ENCODE data around the gene RSL24D1.

The RSL24D1 gene

DNA sequence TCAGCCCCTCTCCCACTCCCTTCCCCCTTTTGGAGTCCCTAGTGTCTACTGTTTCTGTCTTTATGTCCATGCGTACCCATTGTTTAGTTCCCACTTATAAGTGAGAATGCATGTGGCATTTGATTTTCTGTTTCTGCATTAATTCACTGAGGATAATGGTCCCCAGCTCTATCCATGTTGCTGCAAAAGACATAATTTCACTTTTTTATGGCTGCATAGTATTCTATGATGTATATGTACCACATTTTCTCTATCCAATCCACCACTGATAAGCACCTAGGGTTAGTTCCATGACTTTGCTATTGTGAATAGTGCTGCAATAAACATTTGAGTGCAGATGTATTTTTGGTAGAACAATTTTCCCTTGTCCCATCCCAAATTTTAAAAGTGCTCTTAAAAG, 34.2 kb upstream of the RSL24D1 start:
- Histone ChIP-seq H4K12ac (ENCODE audit: low read depth, low read length) (no peak overlapping the region), H2BK120ac (ENCODE audit: insufficient read depth, low read length, poor library complexity) (no peak overlapping the region), H3K36me3 (ENCODE audit: control insufficient read depth in 1 of 2, insufficient read depth in 2 of 2, low read length in 2 of 2) (no peaks in the 10 kb centered on the region), H3K79me2 (ENCODE audit: control insufficient read depth, insufficient read depth, low read length, poor library complexity) (no peaks in the 10 kb centered on the region), H3K9me3 (ENCODE audit: insufficient read depth, low read depth, low read length) (no peaks in the 10 kb centered on the region), H3K23ac (ENCODE audit: low read length) (no peak overlapping the region), H3K4me2 (ENCODE audit: low read length) (no peak overlapping the region), H4K8ac (ENCODE audit: low read depth, low read length) (no peak overlapping the region), H3K4me1 (ENCODE audit: control insufficient read depth in 1 of 2, insufficient read depth in 2 of 2, low read length in 2 of 2) (no peaks in the 10 kb centered on the region), H3K4me3 (ENCODE audit: low read depth, low read length) (no peak overlapping the region), H2BK12ac (ENCODE audit: low read length) (no peak overlapping the region), H3K9ac (ENCODE audit: low read length) (no peak overlapping the region), H3K4ac (ENCODE audit: low read depth, low read length) (no peak overlapping the region), H2AK5ac (ENCODE audit: low read length) (no peak overlapping the region), H3K18ac (ENCODE audit: low read length) (no peak overlapping the region), H3K27ac (ENCODE audit: low read depth, low read length) (no peak overlapping the region), H2BK5ac (ENCODE audit: low read depth, low read length, poor library complexity) (no peak overlapping the region), H3K27me3 (ENCODE audit: insufficient read depth, low read length) (no peaks in the 10 kb centered on the region), H4K91ac (ENCODE audit: low read depth, low read length) (no peak overlapping the region), H3K14ac (ENCODE audit: low read length) (no peak overlapping the region), H2AFZ (ENCODE audit: insufficient read depth, low read length, poor library complexity) (no peak overlapping the region), H3K79me1 (ENCODE audit: low read length) (no peaks in the 10 kb centered on the region)
- no peak for DNase-seq
- no CpG with 5 or more reads among the region's 1 CpG for WGBS (ENCODE audit: extremely low coverage, insufficient coverage, insufficient read length)

DNA sequence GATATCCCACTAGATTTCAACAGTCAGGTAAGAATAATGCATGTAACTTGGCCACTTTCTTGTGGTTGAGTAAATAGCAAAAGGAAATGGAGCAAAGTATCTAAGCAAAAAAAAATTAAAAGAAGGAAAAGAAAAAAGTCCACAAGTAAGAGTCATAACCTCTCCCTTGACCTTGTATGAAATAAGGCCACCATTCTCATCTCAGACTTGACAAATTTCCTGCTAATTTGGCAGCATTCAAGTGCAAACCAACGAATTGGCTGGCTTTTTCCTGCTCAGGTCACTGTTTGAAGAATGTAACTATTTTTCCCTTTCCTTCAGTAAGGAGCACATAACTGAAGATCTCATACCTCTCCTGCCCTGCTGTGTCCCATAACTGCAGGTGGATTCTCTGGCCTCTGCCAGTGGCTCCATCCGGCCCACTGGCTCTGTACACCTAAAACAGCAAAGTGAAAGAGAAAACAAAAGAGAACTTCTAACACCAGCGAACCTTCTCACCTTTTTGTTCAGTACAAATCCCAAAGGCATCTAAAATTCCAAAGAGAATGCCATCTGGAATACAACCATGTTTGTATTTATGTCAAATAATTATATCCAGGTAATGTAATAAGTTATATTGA, 33.4 kb upstream of the RSL24D1 start:
- no peak overlapping the region for H2BK5ac ChIP-seq (ENCODE audit: low read depth, low read length, poor library complexity)
- H4K91ac ChIP-seq (ENCODE audit: low read depth, low read length), result no peak overlapping the region
- H3K27me3 ChIP-seq (ENCODE audit: insufficient read depth, low read length), result no peaks in the 10 kb centered on the region
- no peak overlapping the region for H3K4me3 ChIP-seq (ENCODE audit: low read depth, low read length)
- H2AFZ ChIP-seq (ENCODE audit: insufficient read depth, low read length, poor library complexity), result no peak overlapping the region
- H4K8ac ChIP-seq (ENCODE audit: low read depth, low read length), result no peak overlapping the region
- H3K4me1 ChIP-seq (ENCODE audit: control insufficient read depth in 1 of 2, insufficient read depth in 2 of 2, low read length in 2 of 2), result no peaks in the 10 kb centered on the region
- H3K36me3 ChIP-seq (ENCODE audit: control insufficient read depth in 1 of 2, insufficient read depth in 2 of 2, low read length in 2 of 2), result no peaks in the 10 kb centered on the region
- H2AK5ac ChIP-seq (ENCODE audit: low read length), result no peak overlapping the region
- H3K9me3 ChIP-seq (ENCODE audit: insufficient read depth, low read depth, low read length), result no peaks in the 10 kb centered on the region
- H3K27ac ChIP-seq (ENCODE audit: low read depth, low read length), result no peak overlapping the region
- no peak overlapping the region for H3K4me2 ChIP-seq (ENCODE audit: low read length)
- H3K18ac ChIP-seq (ENCODE audit: low read length), result no peak overlapping the region
- no peak overlapping the region for H3K14ac ChIP-seq (ENCODE audit: low read length)
- no peaks in the 10 kb centered on the region for H3K79me2 ChIP-seq (ENCODE audit: control insufficient read depth, insufficient read depth, low read length, poor library complexity)
- no peak for DNase-seq
- WGBS (ENCODE audit: extremely low coverage, insufficient coverage, insufficient read length), result no CpG with 5 or more reads among the region's 3 CpGs
- H2BK12ac ChIP-seq (ENCODE audit: low read length), result no peak overlapping the region
- H3K23ac ChIP-seq (ENCODE audit: low read length), result no peak overlapping the region
- no peak overlapping the region for H2BK120ac ChIP-seq (ENCODE audit: insufficient read depth, low read length, poor library complexity)
- no peak overlapping the region for H3K4ac ChIP-seq (ENCODE audit: low read depth, low read length)
- H4K12ac ChIP-seq (ENCODE audit: low read depth, low read length), result no peak overlapping the region
- H3K79me1 ChIP-seq (ENCODE audit: low read length), result no peaks in the 10 kb centered on the region
- H3K9ac ChIP-seq (ENCODE audit: low read length), result no peak overlapping the region

GRCh38 chr15:55226127-55226526, 29.4 kb upstream of the RSL24D1 start:
- no CpG with 5 or more reads among the region's 2 CpGs for WGBS (ENCODE audit: extremely low coverage, insufficient coverage, insufficient read length)
- H3K14ac ChIP-seq (ENCODE audit: low read length), result no peak overlapping the region

DNA sequence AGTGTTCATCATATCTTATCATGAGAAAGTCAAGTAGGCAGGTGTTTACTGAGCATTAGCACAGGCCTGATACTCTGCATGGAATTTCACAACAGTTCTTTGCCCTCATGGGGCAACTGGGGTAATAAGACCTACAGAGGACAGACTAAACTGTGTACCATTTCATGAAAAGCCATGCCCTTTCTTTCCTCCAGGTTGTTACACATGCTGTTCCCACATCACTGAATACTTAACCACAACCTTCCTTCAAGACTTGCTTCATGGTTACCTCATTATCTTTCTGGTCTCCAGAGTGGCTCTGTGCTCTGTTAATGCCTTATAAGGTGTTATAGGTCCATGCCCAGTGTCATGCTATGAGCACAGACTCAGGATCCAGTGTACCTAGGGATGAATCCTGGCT, 28.2 kb upstream of the RSL24D1 start:
- Histone ChIP-seq H3K36me3 (ENCODE audit: control insufficient read depth in 1 of 2, insufficient read depth in 2 of 2, low read length in 2 of 2) (no peaks in the 10 kb centered on the region), H4K8ac (ENCODE audit: low read depth, low read length) (no peak overlapping the region), H3K9me3 (ENCODE audit: insufficient read depth, low read depth, low read length) (no peaks in the 10 kb centered on the region), H3K18ac (ENCODE audit: low read length) (no peak overlapping the region), H3K79me2 (ENCODE audit: control insufficient read depth, insufficient read depth, low read length, poor library complexity) (no peaks in the 10 kb centered on the region), H3K4me2 (ENCODE audit: low read length) (no peak overlapping the region), H2BK5ac (ENCODE audit: low read depth, low read length, poor library complexity) (no peak overlapping the region), H2BK12ac (ENCODE audit: low read length) (no peak overlapping the region), H4K91ac (ENCODE audit: low read depth, low read length) (no peak overlapping the region), H3K79me1 (ENCODE audit: low read length) (no peaks in the 10 kb centered on the region), H3K4me1 (ENCODE audit: control insufficient read depth in 1 of 2, insufficient read depth in 2 of 2, low read length in 2 of 2) (peaks cover 7 to 8% of the 10 kb centered on the region in 2 experiments), H3K23ac (ENCODE audit: low read length) (no peak overlapping the region), H4K12ac (ENCODE audit: low read depth, low read length) (no peak overlapping the region), H3K4me3 (ENCODE audit: low read depth, low read length) (no peak overlapping the region), H3K14ac (ENCODE audit: low read length) (no peak overlapping the region), H2AFZ (ENCODE audit: insufficient read depth, low read length, poor library complexity) (no peak overlapping the region), H3K4ac (ENCODE audit: low read depth, low read length) (no peak overlapping the region), H2BK120ac (ENCODE audit: insufficient read depth, low read length, poor library complexity) (no peak overlapping the region), H2AK5ac (ENCODE audit: low read length) (no peak overlapping the region), H3K27ac (ENCODE audit: low read depth, low read length) (no peak overlapping the region), H3K9ac (ENCODE audit: low read length) (no peak overlapping the region), H3K27me3 (ENCODE audit: insufficient read depth, low read length) (no peaks in the 10 kb centered on the region)
- DNase-seq, result no peak

More at GRCh38 chr15:55226127-55226526, 29.4 kb upstream of the RSL24D1 start:
- Histone ChIP-seq H3K4ac (ENCODE audit: low read depth, low read length) (no peak overlapping the region), H3K27ac (ENCODE audit: low read depth, low read length) (no peak overlapping the region), H2BK120ac (ENCODE audit: insufficient read depth, low read length, poor library complexity) (no peak overlapping the region), H3K4me1 (ENCODE audit: control insufficient read depth in 1 of 2, insufficient read depth in 2 of 2, low read length in 2 of 2) (peaks cover 6 to 7% of the 10 kb centered on the region in 2 experiments), H2BK12ac (ENCODE audit: low read length) (no peak overlapping the region), H3K23ac (ENCODE audit: low read length) (no peak overlapping the region), H3K27me3 (ENCODE audit: insufficient read depth, low read length) (no peaks in the 10 kb centered on the region), H3K4me2 (ENCODE audit: low read length) (no peak overlapping the region), H2AK5ac (ENCODE audit: low read length) (no peak overlapping the region), H3K9me3 (ENCODE audit: insufficient read depth, low read depth, low read length) (no peaks in the 10 kb centered on the region), H3K79me2 (ENCODE audit: control insufficient read depth, insufficient read depth, low read length, poor library complexity) (no peaks in the 10 kb centered on the region), H3K18ac (ENCODE audit: low read length) (no peak overlapping the region), H4K12ac (ENCODE audit: low read depth, low read length) (no peak overlapping the region), H2BK5ac (ENCODE audit: low read depth, low read length, poor library complexity) (no peak overlapping the region), H4K91ac (ENCODE audit: low read depth, low read length) (no peak overlapping the region), H3K9ac (ENCODE audit: low read length) (no peak overlapping the region), H4K8ac (ENCODE audit: low read depth, low read length) (no peak overlapping the region), H3K36me3 (ENCODE audit: control insufficient read depth in 1 of 2, insufficient read depth in 2 of 2, low read length in 2 of 2) (no peaks in the 10 kb centered on the region), H3K79me1 (ENCODE audit: low read length) (no peaks in the 10 kb centered on the region), H3K4me3 (ENCODE audit: low read depth, low read length) (no peak overlapping the region), H2AFZ (ENCODE audit: insufficient read depth, low read length, poor library complexity) (no peak overlapping the region)
- DNase-seq, result no peak

Data from trophoblast cell (in vitro differentiated cells and primary cell).